ENCODE data around the gene ATG101. TPM values are rescaled to one million over a fixed set of nuclear protein-coding genes. Genes with fewer than 3 reads are reported as not detected.

The ATG101 gene
- total and polyA plus RNA-seq, 2 of the 13 experiments (the other 11 are each of a cell fraction or from before 2014, with no cell fraction given) = 58.2 to 67.7 TPM

GRCh38 chr12:52091869-52092268 is 22.1 kb downstream of the ATG101 start (continued):
- TF ChIP-seq AFF4 (CRISPR knock-in tag; IDR thresholded peaks at IDR 0.05) (no peak), ZNF670 (CRISPR knock-in tag; IDR thresholded peaks at IDR 0.05; ENCODE audit: borderline replicate concordance) (no peak), ZNF350 (CRISPR knock-in tag; IDR thresholded peaks at IDR 0.05; ENCODE audit: borderline replicate concordance, low read depth) (no peak)

- WGBS (ENCODE audit: low lambda C conversion rate) = 47% methylated on average over 7 of the region's 7 CpGs
Measured at GRCh38 chr12:52093346-52093745, 23.6 kb downstream of the ATG101 start.

More at GRCh38 chr12:52093346-52093745, 23.6 kb downstream of the ATG101 start:
- DNase-seq (ENCODE audit: low spot score) (no peak), FAIRE-seq (no peak), ATAC-seq (no peak)
- Histone ChIP-seq H3K79me2 (ENCODE audit: insufficient read depth, low read length) (no peaks in the 10 kb centered on the region), H3K9me3 (ENCODE audit: low read length) (no peaks in the 10 kb centered on the region), H3K9ac (ENCODE audit: insufficient read depth, low read depth, low read length) (no peak overlapping the region), H3K36me3 (replicated peaks in 1 of 2; ENCODE audit: control insufficient read depth in 1 of 2, insufficient read depth in 2 of 2, low read length in 2 of 2) (no peaks in the 10 kb centered on the region), H3K27me3 (ENCODE audit: control insufficient read depth in 1 of 2, insufficient read depth in 2 of 2, low read length in 2 of 2) (peaks cover 1 to 16% of the 10 kb centered on the region in 2 experiments; a peak in 3 of 5 replicates), H4K20me1 (ENCODE audit: insufficient read depth, low read length) (no peaks in the 10 kb centered on the region), H3K4me1 (ENCODE audit: insufficient read depth, low read length) (peaks cover 21% of the 10 kb centered on the region), H3K27ac (ENCODE audit: extremely low read length, insufficient read depth, low read length) (no peak overlapping the region), H3K4me2 (ENCODE audit: low read depth, low read length) (no peak overlapping the region), H3K4me3 (replicated peaks in 1 of 3; ENCODE audit: insufficient read depth in 1 of 3, low read depth in 2 of 3, low read length in 3 of 3) (no peak overlapping the region), H2AFZ (ENCODE audit: low read length) (no peak overlapping the region)
- TF ChIP-seq RORA (CRISPR knock-in tag; IDR thresholded peaks at IDR 0.05) (no peak), HDAC6 (IDR thresholded peaks at IDR 0.05; ENCODE audit: low read depth, low read length) (no peak), PAX8 (CRISPR knock-in tag; IDR thresholded peaks at IDR 0.05; ENCODE audit: borderline replicate concordance) (no peak), ZNF414 (CRISPR knock-in tag; IDR thresholded peaks at IDR 0.05) (no peak)
- CTCF ChIA-PET (ENCODE audit: low intra/inter-chr PET ratio, low total read pairs) = no interaction called here
- BruUV-seq (replicated peaks) = no TSS peak
- POLR2A ChIA-PET = no interaction called here
- in situ Hi-C loops (cut with HindIII; ENCODE audit: extremely low pct_ligation_motif_present, low pct_unique_long_range_greater_than_20kb) = no loop called here
- intact Hi-C loops (cut with micrococcal nuclease; ENCODE audit: unreplicated experiment) = no loop called here

Data from HepG2 (cell line).